ENCODE data around the gene ARPC1A. TPM values are rescaled to one million over a fixed set of nuclear protein-coding genes. Genes with fewer than 3 reads are reported as not detected.
A peak's percentile ranks its signal among the peaks of the same experiment; 100 is the strongest.
"Not testable (repeated sequence)": the region's sequence is repeated elsewhere in the genome, so short reads cannot be mapped to it uniquely, and the experiment has no call there.

The ARPC1A gene
- total RNA-seq, 2 donors from 2014 or later = 72.4 to 88.0 TPM

DNA sequence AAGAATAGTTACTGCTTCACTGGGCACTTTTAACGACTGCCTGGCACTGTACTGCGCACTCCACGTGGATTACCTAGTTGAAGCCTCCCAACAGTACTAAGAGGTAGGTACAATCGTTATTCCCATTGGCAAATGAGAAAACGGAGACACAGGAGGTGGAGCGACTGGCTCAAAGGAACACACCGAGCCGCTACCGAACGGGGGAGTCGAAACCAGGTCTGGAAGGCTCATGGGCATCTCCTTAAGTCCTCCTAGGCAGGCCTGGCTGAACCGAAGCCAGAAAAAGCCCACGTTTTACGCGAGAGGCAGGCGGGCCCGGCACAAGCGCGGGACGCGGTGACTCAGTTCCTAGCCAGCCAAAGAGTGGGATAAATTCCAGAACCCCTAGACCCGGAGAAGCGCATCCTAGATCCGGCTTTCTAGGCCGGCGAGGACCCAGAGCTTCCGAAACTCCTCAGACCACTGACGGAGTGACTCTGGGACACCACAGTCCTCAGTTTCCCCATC lies 82.2 kb downstream of the ARPC1A start:
- H3K27me3 Mint-ChIP-seq = no peaks in the 10 kb centered on the region
- no peaks in the 10 kb centered on the region for H3K9me3 Mint-ChIP-seq
- ATAC-seq (peak; percentile 1), DNase-seq (ENCODE audit: low spot score) (no peak)
- peaks cover 42 to 50% of the 10 kb centered on the region in 2 donors for H3K4me1 Mint-ChIP-seq (ENCODE audit: low read depth in 2 of 2)
- H3K36me3 Mint-ChIP-seq = peaks cover 34% of the 10 kb centered on the region
- peak overlapping the region; percentile 94 for H3K4me3 Mint-ChIP-seq
- H3K27ac Mint-ChIP-seq = peak overlapping the region; percentile 85 to 91

DNA sequence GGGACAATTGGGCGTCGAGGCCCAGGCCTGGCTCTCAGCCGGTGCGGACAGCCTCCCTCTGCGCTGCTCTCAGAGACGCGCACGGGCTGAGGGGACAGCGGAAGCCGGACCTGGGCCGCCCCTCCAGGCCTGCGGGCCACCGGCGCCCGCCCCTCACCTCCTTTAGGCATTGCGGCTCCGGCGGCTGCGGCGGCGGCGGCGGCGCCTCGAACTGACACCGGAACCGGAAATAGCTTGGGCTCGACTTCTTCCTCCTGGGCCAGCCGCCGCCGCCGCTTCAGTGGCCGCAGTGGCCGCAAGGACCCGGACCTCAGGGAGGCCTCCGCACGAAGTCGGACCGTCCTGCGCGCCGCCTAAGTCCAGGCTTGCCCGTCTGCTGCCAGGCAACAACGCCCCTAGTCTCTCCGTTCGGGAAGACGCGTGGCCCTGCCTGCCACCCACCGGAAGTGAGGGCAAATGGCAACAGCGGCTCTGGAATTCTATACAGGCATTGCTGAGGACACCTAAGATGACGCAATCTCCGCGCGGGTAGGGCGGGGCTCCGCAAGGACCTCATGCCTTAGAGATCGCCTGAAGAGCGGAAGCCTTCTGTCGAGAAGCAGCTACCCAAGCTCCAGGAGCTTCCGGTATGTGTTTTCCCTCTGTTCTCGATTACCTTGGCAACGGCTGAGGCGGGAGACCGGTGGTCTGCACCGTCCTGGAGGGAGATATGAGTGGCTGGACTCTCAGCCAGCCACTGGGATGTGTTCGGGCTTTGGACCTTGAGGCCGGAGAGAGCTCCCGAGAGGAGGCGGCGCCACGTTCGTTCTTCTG lies 82.9 kb downstream of the ARPC1A start, which contains the start of the genes BUD31 and PDAP1:
Gene BUD31, plus strand, starts transcription at position 591 of the 813 bp plus-strand sequence. CDS start 2,124 bp downstream, outside the sequence.
Gene PDAP1, minus strand, starts transcription at position 219 of the 813 bp plus-strand sequence. Its CDS starts 49 bp downstream, at position 170.
- Mint-ChIP-seq H3K4me3 (peak within 1 kb of the TSS; percentile 94), H3K27me3 (no peaks in the 10 kb centered on the region), H3K4me1 (ENCODE audit: low read depth in 2 of 2) (peaks cover 40 to 48% of the 10 kb centered on the region in 2 donors), H3K27ac (peak within 1 kb of the TSS; percentile 85 to 91), H3K9me3 (no peaks in the 10 kb centered on the region), H3K36me3 (peaks cover 32% of the 10 kb centered on the region)
- ATAC-seq (peak; percentile 92 to 94), DNase-seq (ENCODE audit: low spot score) (peak; percentile 95)

DNA sequence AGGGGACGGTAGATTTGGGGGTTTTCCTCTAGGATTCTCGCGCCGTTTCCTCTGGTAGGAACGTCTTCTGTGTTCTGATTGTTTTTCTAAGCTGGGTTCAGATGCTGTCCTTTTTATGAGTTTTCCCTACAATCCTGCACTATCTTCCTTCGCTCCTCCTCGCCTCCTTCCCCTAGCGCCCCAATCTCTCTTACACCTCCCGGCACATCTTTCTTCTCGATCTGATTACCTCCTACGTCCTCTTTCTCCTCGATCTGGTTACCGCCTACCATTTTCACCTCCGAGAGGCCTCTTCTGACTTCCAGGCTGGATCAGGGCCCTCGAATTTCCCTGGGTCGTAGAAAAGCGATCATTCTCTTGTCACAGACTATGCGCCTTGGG lies 83.5 kb downstream of the ARPC1A start:
- H3K4me1 Mint-ChIP-seq (ENCODE audit: low read depth in 2 of 2) = peaks cover 36 to 44% of the 10 kb centered on the region in 2 donors
- peak overlapping the region; percentile 85 to 91 for H3K27ac Mint-ChIP-seq
- ATAC-seq (no peak), DNase-seq (ENCODE audit: low spot score) (no peak)
- peaks cover 32% of the 10 kb centered on the region for H3K36me3 Mint-ChIP-seq
- no peaks in the 10 kb centered on the region for H3K27me3 Mint-ChIP-seq
- H3K4me3 Mint-ChIP-seq = peak overlapping the region; percentile 94
- no peaks in the 10 kb centered on the region for H3K9me3 Mint-ChIP-seq

DNA sequence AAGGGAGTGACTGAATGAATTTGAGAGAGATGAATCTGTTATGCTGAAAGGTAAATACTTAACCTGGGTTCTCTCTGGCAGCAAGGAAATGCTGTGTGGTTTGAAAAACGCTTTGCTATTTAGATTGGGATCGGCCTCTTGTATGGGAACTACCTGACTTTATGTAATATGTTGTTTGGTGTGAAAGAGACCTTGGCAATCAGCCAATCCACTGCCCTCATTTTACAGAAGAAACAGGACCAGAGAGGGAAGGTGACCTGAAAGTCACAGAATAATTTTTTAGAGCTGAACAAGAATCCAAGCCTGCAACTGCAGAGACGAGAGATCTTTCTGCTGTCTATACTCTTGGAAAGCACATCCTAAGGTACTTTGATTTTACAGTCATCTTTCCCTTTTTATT lies 84.1 kb downstream of the ARPC1A start:
- peaks cover 34% of the 10 kb centered on the region for H3K36me3 Mint-ChIP-seq
- no peak for ATAC-seq
- no peak for DNase-seq (ENCODE audit: low spot score)
- peak overlapping the region; percentile 85 to 91 for H3K27ac Mint-ChIP-seq
- H3K9me3 Mint-ChIP-seq = no peaks in the 10 kb centered on the region
- H3K27me3 Mint-ChIP-seq = no peaks in the 10 kb centered on the region
- peaks cover 36 to 40% of the 10 kb centered on the region in 2 donors for H3K4me1 Mint-ChIP-seq (ENCODE audit: low read depth in 2 of 2)
- peak overlapping the region; percentile 94 for H3K4me3 Mint-ChIP-seq

DNA sequence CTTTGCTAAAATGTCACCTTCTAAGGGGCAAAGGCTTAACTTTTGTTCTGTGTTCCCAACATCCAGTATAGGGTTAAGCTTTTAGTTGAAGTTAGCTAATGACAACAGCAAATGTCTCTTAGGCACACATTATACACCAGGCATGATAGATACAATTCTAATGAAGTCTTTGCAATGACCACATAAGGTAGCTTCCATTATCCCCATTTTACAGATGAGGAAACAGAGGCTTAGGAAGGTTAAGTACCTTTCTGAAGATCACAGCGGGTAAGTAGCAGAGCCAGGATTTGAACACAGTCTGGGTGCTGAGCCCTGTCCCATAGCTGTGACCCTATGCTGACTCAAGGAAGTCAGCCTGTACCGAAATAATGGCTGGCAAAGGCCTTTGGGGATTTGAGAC lies 84.9 kb downstream of the ARPC1A start:
- Mint-ChIP-seq H3K9me3 (no peaks in the 10 kb centered on the region), H3K4me3 (peak overlapping the region; percentile 94), H3K4me1 (ENCODE audit: low read depth in 2 of 2) (peaks cover 41% of the 10 kb centered on the region in 2 donors), H3K36me3 (peaks cover 40% of the 10 kb centered on the region), H3K27ac (peak overlapping the region; percentile 85 to 91), H3K27me3 (no peaks in the 10 kb centered on the region)
- ATAC-seq (no peak), DNase-seq (ENCODE audit: low spot score) (no peak)

DNA sequence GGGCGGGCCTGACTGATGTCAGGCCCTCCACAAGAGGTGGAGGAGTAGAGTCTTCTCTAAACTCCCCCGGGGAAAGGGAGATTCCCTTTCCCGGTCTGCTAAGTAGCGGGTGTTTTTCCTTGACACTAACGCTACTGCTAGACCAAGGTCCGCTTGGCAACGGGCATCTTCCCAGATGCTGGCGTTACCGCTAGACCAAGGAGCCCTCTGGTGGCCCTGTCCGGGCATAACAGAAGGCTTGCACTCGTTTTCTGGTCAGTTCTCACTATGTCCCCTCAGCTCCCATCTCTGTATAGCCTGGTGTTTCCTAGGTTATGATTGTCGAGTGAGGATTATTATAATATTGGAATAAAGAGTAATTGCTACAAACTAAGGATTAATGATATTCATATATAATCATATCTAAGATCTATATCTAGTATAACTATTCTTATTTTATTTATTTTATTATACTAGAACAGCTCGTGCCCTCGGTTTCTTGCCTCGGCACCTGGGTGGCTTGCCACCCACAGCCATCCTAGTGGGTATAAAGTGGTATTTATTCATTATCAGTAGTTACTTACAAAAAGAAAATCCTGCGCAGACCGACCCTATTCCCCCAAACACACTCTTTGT lies 89.9 kb downstream of the ARPC1A start:
- H3K9me3 Mint-ChIP-seq; H3K4me3 Mint-ChIP-seq; H3K27ac Mint-ChIP-seq; DNase-seq (ENCODE audit: low spot score); H3K27me3 Mint-ChIP-seq; ATAC-seq: not testable (repeated sequence)
- Mint-ChIP-seq H3K4me1 (ENCODE audit: low read depth in 2 of 2) (peaks cover 17 to 23% of the 10 kb centered on the region in 2 donors), H3K36me3 (peaks cover 30% of the 10 kb centered on the region)

Other genes starting within 250 kb of the ARPC1A start
- 10 to 100 TPM; 19.9 to 27.1 TPM for gene SMURF1, start 181.8 kb upstream of the ARPC1A start, total RNA-seq
- not detected for gene KPNA7, start 117.8 kb upstream of the ARPC1A start, total RNA-seq
- gene MYH16, start 53.1 kb upstream of the ARPC1A start, total RNA-seq = not detected
- gene ARPC1B, start 48.8 kb downstream of the ARPC1A start, total RNA-seq = 100 to 1,000 TPM; 286 to 366 TPM
- gene PDAP1, start 82.7 kb downstream of the ARPC1A start, total RNA-seq = 100 to 1,000 TPM; 114 to 145 TPM
- gene BUD31, start 83.1 kb downstream of the ARPC1A start, total RNA-seq = 100 to 1,000 TPM; 145 to 147 TPM
- gene PTCD1, start 112.9 kb downstream of the ARPC1A start, total RNA-seq = 10 to 100 TPM in 1 of 2 donors, 1 to 10 TPM in 1; 5.9 to 15.3 TPM
- 10 to 100 TPM; 51.1 to 91.1 TPM for gene CPSF4, start 113.0 kb downstream of the ARPC1A start, total RNA-seq
- 100 to 1,000 TPM; 167 to 319 TPM for gene ATP5MF, start 140.3 kb downstream of the ARPC1A start, total RNA-seq
- gene ZNF789, start 147.0 kb downstream of the ARPC1A start, total RNA-seq = 10 to 100 TPM; 15.3 to 38.5 TPM
- 10 to 100 TPM; 62.0 to 70.5 TPM for gene ZNF394, start 174.4 kb downstream of the ARPC1A start, total RNA-seq
- gene ZKSCAN5, start 178.8 kb downstream of the ARPC1A start, total RNA-seq = 10 to 100 TPM; 11.5 to 13.3 TPM
- gene FAM200A, start 226.2 kb downstream of the ARPC1A start, total RNA-seq = 1 to 10 TPM; 2.7 to 4.3 TPM
- 100 to 1,000 TPM; 111 to 115 TPM for gene ZNF655, start 232.7 kb downstream of the ARPC1A start, total RNA-seq

All from natural killer cell treated with Interleukin-12 subunit alpha and Interleukin-12 subunit beta and Interleukin-15 and Interleukin-18, amount 100 ng/mL, for 72 hours (primary cell).